HG02759 (cell line): ENCODE results near the gene DIP2A.

Source experiments
- ATAC-seq: cut with Tn5 transposase; IDR thresholded peaks from one replicate; pipeline ENCODE4 v1.9.1; 2021; ENCODE audit warnings: mild to moderate bottlenecking, moderate library complexity; ENCODE audit not compliant: unreplicated experiment

DIP2A gene

GRCh38 chr21:46458315-46459023 is at the start of gene DIP2A:
DIP2A (plus strand) TSS chr21:46458891; CDS start chr21:46459132, 241 bp downstream.
- peak; percentile 94 for ATAC-seq

- no peak for ATAC-seq
These were observed 48.9 kb upstream of the DIP2A start for GRCh38 chr21:46409641-46410406.

GRCh38 chr21:46410516-46410915 is 48.2 kb upstream of the DIP2A start:
- ATAC-seq, result no peak

- no peak for ATAC-seq
These were observed 47.5 kb upstream of the DIP2A start for GRCh38 chr21:46411236-46411635.

GRCh38 chr21:46411691-46412090 is 47.0 kb upstream of the DIP2A start:
- ATAC-seq, result no peak

- no peak for ATAC-seq
These were observed 45.9 kb upstream of the DIP2A start for GRCh38 chr21:46412521-46413364.

GRCh38 chr21:46413365-46413696 is 45.4 kb upstream of the DIP2A start:
- ATAC-seq, result no peak

- ATAC-seq, result no peak
These were observed 43.8 kb upstream of the DIP2A start for GRCh38 chr21:46414965-46415275.

GRCh38 chr21:46416551-46416950 is 42.1 kb upstream of the DIP2A start:
- ATAC-seq, result no peak

GRCh38 chr21:46418265-46418946 is 40.3 kb upstream of the DIP2A start:
- no peak for ATAC-seq

GRCh38 chr21:46420241-46421190 is 38.2 kb upstream of the DIP2A start:
- ATAC-seq, result no peak

- no peak for ATAC-seq
These were observed 37.4 kb upstream of the DIP2A start for GRCh38 chr21:46421191-46421750.

- no peak for ATAC-seq
These were observed 36.7 kb upstream of the DIP2A start for GRCh38 chr21:46421756-46422555.

GRCh38 chr21:46422636-46423241 is 36.0 kb upstream of the DIP2A start:
- ATAC-seq, result no peak

GRCh38 chr21:46423546-46424038 is 35.1 kb upstream of the DIP2A start:
- no peak for ATAC-seq

- ATAC-seq, result no peak
These were observed 34.6 kb upstream of the DIP2A start for GRCh38 chr21:46424039-46424591.

- no peak for ATAC-seq
These were observed 34.1 kb upstream of the DIP2A start for GRCh38 chr21:46424621-46425020.

GRCh38 chr21:46425041-46425440 is 33.6 kb upstream of the DIP2A start:
- no peak for ATAC-seq
